Esophagus muscularis mucosa (tissue), 4 donors: Measurements from ENCODE around the gene TRAF2. TPM values are rescaled to one million over a fixed set of nuclear protein-coding genes. Genes with fewer than 3 reads are reported as not detected.

ENCODE experiments used
- DNase-seq: peaks from one replicate; pipeline ENCODE4 v3.0.0-alpha.2; 2017; ENCODE audit errors: extremely low spot score
- H3K27ac ChIP-seq, 4 donors: fragments of 200-600 bp; sonication (generic); replicated peaks in 1 of 4; 1 replicate in 3 of 4; 2 replicates in 1 of 4; pipeline ENCODE4 v1.5.1; 2016 to 2019; ENCODE audit warnings: mild to moderate bottlenecking in 1 of 4
- H3K27me3 ChIP-seq, 4 donors: fragments of 200-600 bp; sonication (generic); one replicate each; pipeline versions ENCODE4 v1.5.1 to v1.6.0; 2016 to 2019
- H3K36me3 ChIP-seq, 4 donors: fragments of 200-600 bp; sonication (generic); one replicate each; pipeline ENCODE4 v1.5.1; 2016 to 2019
- H3K4me1 ChIP-seq, 4 donors: fragments of 200-600 bp; sonication (generic); one replicate each; pipeline ENCODE4 v1.5.1; 2016 to 2019
- H3K4me3 ChIP-seq, 4 donors: fragments of 200-600 bp; sonication (generic); 1 replicate in 2 of 4; 2 replicates in 2 of 4; pipeline ENCODE4 v1.5.1; 2016 to 2019; ENCODE audit warnings: mild to moderate bottlenecking in 4 of 4, moderate library complexity in 1 of 4
- H3K9me3 ChIP-seq, 4 donors: fragments of 200-600 bp; sonication (generic); 1 replicate in 3 of 4; 2 replicates in 1 of 4; pipeline ENCODE4 v1.5.1; 2016 to 2019
- EP300 ChIP-seq: sonication (generic); formaldehyde crosslinking; IDR thresholded peaks from one replicate; pipeline ENCODE4 v1.6.1; 2017; ENCODE audit warnings: antibody characterized with exemption
- POLR2A ChIP-seq: fragments of 450-650 bp; IDR thresholded peaks from one replicate; pipeline ENCODE4 v1.6.1; 2017; ENCODE audit warnings: antibody characterized with exemption, moderate library complexity, mild to moderate bottlenecking, low read depth
- POLR2AphosphoS5 ChIP-seq, 2 donors: sonication (generic); formaldehyde crosslinking; IDR thresholded peaks; one replicate each; pipeline ENCODE4 v1.6.1; 2017; ENCODE audit warnings: antibody characterized with exemption in 2 of 2
- WGBS: methylation state at CpG from one replicate; pipeline ENCODE4 v1.1.5; 2018; 5-methylcytosine and 5-hydroxymethylcytosine counted together
- intact Hi-C: fragments of 100-400 bp; cut with DNase I; formaldehyde crosslinking; loops from one replicate; pipeline ENCODE4 v1.15.1; 2023
- total RNA-seq, 4 donors: library from RNA; depleted of rRNA; stranded (reverse); fragments of >200 nt; gene quantifications; one replicate each; pipeline versions ENCODE4 v1.1.0 to v1.2.1, GENCODE V29; 2016
- TF ChIP-seq, protein P1 (sequence below), 3 experiments: fragments of 200-600 bp in 2 of 3; fragments of 450-650 bp in 1 of 3; sonication (generic) in 2 of 3; IDR thresholded peaks; one replicate each; pipeline ENCODE4 v1.5.1; 2017 to 2019; ENCODE audit warnings: antibody characterized with exemption in 3 of 3, mild to moderate bottlenecking in 2 of 3, moderate library complexity in 1 of 3

TRAF2 gene
- total RNA-seq, 4 donors from 2014 or later = 6.6 to 15.5 (median 12.4) TPM

DNA sequence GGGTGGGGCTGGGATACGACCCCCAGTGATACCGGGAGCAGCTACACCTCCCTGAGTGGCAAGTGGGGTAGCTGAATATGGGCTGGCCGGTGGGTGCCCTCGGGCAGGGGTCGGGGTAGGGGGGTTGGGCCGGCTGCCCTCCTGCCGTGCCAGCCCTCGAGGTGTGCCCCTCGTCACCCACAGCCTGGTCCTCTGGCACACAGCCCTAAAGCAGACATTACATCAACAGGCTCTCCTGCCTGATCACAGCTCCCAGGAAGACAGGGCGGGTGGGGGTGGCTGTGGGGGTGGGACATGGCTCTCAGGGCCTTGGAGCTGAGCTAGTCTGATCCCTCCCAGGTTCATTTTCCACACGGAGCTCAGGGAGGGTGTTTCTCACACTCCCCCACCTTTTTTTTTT is 35.0 kb downstream of the TRAF2 start:
- Histone ChIP-seq H3K27ac (no peak overlapping the region), H3K36me3 (peaks cover 36 to 84% (median 63%) of the 10 kb centered on the region in 4 donors), H3K27me3 (no peaks in the 10 kb centered on the region), H3K4me1 (peaks cover 5 to 29% (median 10%) of the 10 kb centered on the region in 4 donors), H3K4me3 (no peak overlapping the region), H3K9me3 (no peaks in the 10 kb centered on the region)
- TF ChIP-seq, protein P1, sequence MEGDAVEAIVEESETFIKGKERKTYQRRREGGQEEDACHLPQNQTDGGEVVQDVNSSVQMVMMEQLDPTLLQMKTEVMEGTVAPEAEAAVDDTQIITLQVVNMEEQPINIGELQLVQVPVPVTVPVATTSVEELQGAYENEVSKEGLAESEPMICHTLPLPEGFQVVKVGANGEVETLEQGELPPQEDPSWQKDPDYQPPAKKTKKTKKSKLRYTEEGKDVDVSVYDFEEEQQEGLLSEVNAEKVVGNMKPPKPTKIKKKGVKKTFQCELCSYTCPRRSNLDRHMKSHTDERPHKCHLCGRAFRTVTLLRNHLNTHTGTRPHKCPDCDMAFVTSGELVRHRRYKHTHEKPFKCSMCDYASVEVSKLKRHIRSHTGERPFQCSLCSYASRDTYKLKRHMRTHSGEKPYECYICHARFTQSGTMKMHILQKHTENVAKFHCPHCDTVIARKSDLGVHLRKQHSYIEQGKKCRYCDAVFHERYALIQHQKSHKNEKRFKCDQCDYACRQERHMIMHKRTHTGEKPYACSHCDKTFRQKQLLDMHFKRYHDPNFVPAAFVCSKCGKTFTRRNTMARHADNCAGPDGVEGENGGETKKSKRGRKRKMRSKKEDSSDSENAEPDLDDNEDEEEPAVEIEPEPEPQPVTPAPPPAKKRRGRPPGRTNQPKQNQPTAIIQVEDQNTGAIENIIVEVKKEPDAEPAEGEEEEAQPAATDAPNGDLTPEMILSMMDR (IDR thresholded peaks at IDR 0.05) = no peak
- TF ChIP-seq POLR2A = no peak
- TF ChIP-seq POLR2AphosphoS5 (IDR thresholded peaks at IDR 0.05) = no peak
- TF ChIP-seq EP300 = no peak
- intact Hi-C loops = no loop called here
- 59% methylated on average over 4 of the region's 11 CpGs for WGBS
- no peak for DNase-seq

DNA sequence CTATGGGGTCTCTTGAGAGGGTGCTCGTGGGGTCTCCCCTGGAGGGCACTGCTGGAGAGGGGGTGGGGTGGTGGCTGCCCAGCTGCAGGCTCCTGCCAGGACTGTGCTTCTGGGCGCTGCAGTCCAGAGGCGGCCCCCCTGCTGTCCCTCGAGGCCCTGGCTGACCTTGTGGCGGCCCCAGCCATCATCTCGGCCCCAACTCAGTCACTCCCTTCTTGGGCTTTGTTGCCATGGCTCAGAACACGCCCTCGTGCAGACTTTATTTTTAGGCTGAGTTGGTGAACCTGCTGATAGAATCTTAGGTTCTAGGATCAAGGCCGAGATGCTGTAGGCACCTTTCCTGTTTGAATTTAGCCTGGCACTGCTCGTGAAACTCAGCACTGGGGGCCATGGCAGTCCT is 35.4 kb downstream of the TRAF2 start:
- Histone ChIP-seq H3K27ac (no peak overlapping the region), H3K36me3 (peaks cover 35 to 84% (median 63%) of the 10 kb centered on the region in 4 donors)

DNA sequence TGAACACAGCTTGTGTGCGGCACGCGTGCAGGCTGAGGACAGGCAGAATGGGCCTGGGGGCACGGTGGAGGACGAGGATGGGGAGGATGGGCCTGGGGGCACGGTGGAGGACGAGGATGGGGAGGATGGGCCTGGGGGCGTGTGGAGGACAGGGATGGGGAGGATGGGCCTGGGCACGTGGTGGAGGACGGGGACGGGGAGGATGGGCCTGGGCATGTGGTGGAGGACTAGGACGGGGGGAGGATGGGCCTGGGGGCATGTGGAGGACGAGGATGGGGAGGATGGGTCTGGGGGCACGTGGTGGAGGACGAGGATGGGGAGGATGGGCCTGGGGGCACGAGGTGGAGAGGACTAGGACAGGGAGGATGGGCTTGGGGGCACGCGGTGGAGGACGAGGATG is 36.2 kb downstream of the TRAF2 start:
- DNase-seq = no peak
- Histone ChIP-seq H3K9me3 (no peaks in the 10 kb centered on the region), H3K4me1 (peaks cover 5 to 30% (median 10%) of the 10 kb centered on the region in 4 donors), H3K27ac (no peak overlapping the region), H3K36me3 (peaks cover 27 to 83% (median 58%) of the 10 kb centered on the region in 4 donors), H3K4me3 (no peak overlapping the region), H3K27me3 (no peaks in the 10 kb centered on the region)
- 91% methylated on average over 18 of the region's 19 CpGs for WGBS
- intact Hi-C loops = no loop called here
- TF ChIP-seq POLR2AphosphoS5 (IDR thresholded peaks at IDR 0.05) = no peak
- TF ChIP-seq EP300 = no peak
- TF ChIP-seq, protein P1 (IDR thresholded peaks at IDR 0.05) = no peak
- no peak for TF ChIP-seq POLR2A

More for the DNA sequence above, 35.4 kb downstream of the TRAF2 start:
- WGBS = 69% methylated on average over 3 of the region's 10 CpGs
- Histone ChIP-seq H3K4me1 (peaks cover 5 to 29% (median 10%) of the 10 kb centered on the region in 4 donors), H3K27me3 (no peaks in the 10 kb centered on the region), H3K4me3 (no peak overlapping the region), H3K9me3 (no peaks in the 10 kb centered on the region)
- intact Hi-C loops = no loop called here
- DNase-seq = no peak
- TF ChIP-seq POLR2A (no peak), EP300 (no peak), POLR2AphosphoS5 (IDR thresholded peaks at IDR 0.05) (no peak)
- TF ChIP-seq, protein P1 (IDR thresholded peaks at IDR 0.05) = no peak

DNA sequence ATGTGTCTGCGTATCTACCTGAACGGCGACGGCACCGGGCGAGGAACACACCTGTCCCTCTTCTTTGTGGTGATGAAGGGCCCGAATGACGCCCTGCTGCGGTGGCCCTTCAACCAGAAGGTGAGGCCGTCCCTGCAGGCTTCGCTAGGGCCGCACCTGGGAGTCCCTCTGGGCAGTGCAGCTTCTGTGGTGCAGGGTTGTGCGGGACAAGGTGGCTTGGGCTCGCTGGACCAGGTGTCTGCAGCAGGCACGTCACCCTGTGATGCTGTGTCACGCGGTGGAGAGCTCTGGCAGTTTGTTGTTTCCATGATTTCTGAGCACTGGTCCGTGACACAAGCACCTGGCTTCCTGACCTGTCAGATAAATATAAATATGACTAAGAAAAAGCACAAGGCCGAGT is 37.6 kb downstream of the TRAF2 start:
- no peak overlapping the region for H3K4me3 ChIP-seq
- no peak for DNase-seq
- H3K27me3 ChIP-seq = no peaks in the 10 kb centered on the region
- intact Hi-C loops = no loop called here
- no peak for TF ChIP-seq EP300
- TF ChIP-seq, protein P1 (IDR thresholded peaks at IDR 0.05) = no peak
- no peak for TF ChIP-seq POLR2A
- TF ChIP-seq POLR2AphosphoS5 (IDR thresholded peaks at IDR 0.05) = no peak
- 98% methylated on average over 19 of the region's 19 CpGs for WGBS
- H3K9me3 ChIP-seq = no peaks in the 10 kb centered on the region
- peaks cover 25 to 79% (median 52%) of the 10 kb centered on the region in 4 donors for H3K36me3 ChIP-seq
- no peak overlapping the region for H3K27ac ChIP-seq
- peaks cover 5 to 42% (median 10%) of the 10 kb centered on the region in 4 donors for H3K4me1 ChIP-seq
